SK-N-SH (cell line): ENCODE data around the gene DNM2. TPM values are rescaled to one million over a fixed set of nuclear protein-coding genes. Genes with fewer than 3 reads are reported as not detected.

Experiments
- CTCF ChIA-PET: fragments of 300-600, 350-600 bp; formaldehyde crosslinking; extraction: SDS; loops from one replicate; lab custom pipeline; 2021; lab: Yijun Ruan, JAX
- POLR2A ChIA-PET: fragments of 350-600 bp; sonication (Branson Sonifier 250); formaldehyde crosslinking; extraction: SDS; loops from one replicate; lab custom pipeline; 2020; ENCODE audit warnings: antibody characterized with exemption, inconsistent platforms; lab: Yijun Ruan, JAX
- DNase-seq: peaks from one replicate; pipeline ENCODE4 v3.0.0; 2012
- H2AFZ ChIP-seq: fragments of 200-600 bp; sonication (generic); 2 replicates; pipeline ENCODE4 v1.8.1; 2016; ENCODE audit warnings: antibody characterized with exemption, mild to moderate bottlenecking, low read depth
- H3F3A ChIP-seq: fragments of 200-600 bp; sonication (generic); replicated peaks from 2 replicates; pipeline ENCODE3; 2016; ENCODE audit warnings: antibody characterized with exemption, mild to moderate bottlenecking; ENCODE audit not compliant: insufficient read depth
- H3K27ac ChIP-seq, 2 experiments: fragments of 200-500 bp in 1 of 2; fragments of 200-600 bp in 1 of 2; sonication (Bioruptor generic) in 1 of 2; sonication (generic), shearing (Covaris generic) in 1 of 2; 2 replicates each; pipeline versions ENCODE4 v1.5.1 to v1.6.1; 2014 to 2016; ENCODE audit warnings: low read depth in 2 of 2, inconsistent platforms in 1 of 2, low read length in 1 of 2, mild to moderate bottlenecking in 1 of 2, mixed read lengths in 1 of 2
- H3K27me3 ChIP-seq: fragments of 200-600 bp; sonication (generic), shearing (Covaris generic); 2 replicates; pipeline ENCODE4 v1.6.1; 2016; ENCODE audit warnings: mixed run types; ENCODE audit not compliant: insufficient read depth
- H3K36me3 ChIP-seq, 2 experiments: fragments of 200-500 bp in 1 of 2; fragments of 200-600 bp in 1 of 2; sonication (Bioruptor generic) in 1 of 2; sonication (generic) in 1 of 2; replicated peaks in 1 of 2; 2 replicates each; pipeline versions ENCODE3 to v1.5.1; 2014 to 2016; ENCODE audit warnings: low read length in 1 of 2, mild to moderate bottlenecking in 1 of 2; ENCODE audit not compliant: insufficient read depth in 2 of 2, control insufficient read depth in 1 of 2
- H3K4me1 ChIP-seq, 2 experiments: fragments of 200-500 bp in 1 of 2; fragments of 200-600 bp in 1 of 2; sonication (Bioruptor generic) in 1 of 2; sonication (generic), shearing (Covaris generic) in 1 of 2; 2 replicates each; pipeline versions ENCODE4 v1.5.1 to v1.6.1; 2014 to 2016; ENCODE audit warnings: low read depth in 1 of 2, low read length in 1 of 2, mixed run types in 1 of 2; ENCODE audit not compliant: insufficient read depth in 2 of 2, control insufficient read depth in 1 of 2
- H3K4me2 ChIP-seq: fragments of 200-600 bp; sonication (generic), shearing (Covaris generic); 2 replicates; pipeline ENCODE4 v1.6.1; 2017; ENCODE audit warnings: mixed run types
- H3K4me3 ChIP-seq, 2 experiments: fragments of 200-500 bp in 1 of 2; fragments of 200-600 bp in 1 of 2; sonication (Bioruptor generic) in 1 of 2; sonication (generic), shearing (Covaris generic) in 1 of 2; 2 replicates each; pipeline versions ENCODE4 v1.5.1 to v1.8.1; 2014 to 2016; ENCODE audit warnings: low read depth in 2 of 2, inconsistent platforms in 1 of 2, low read length in 1 of 2, mild to moderate bottlenecking in 1 of 2, mixed read lengths in 1 of 2, moderate library complexity in 1 of 2
- H3K79me2 ChIP-seq: fragments of 200-600 bp; sonication (generic); 2 replicates; pipeline ENCODE4 v1.8.1; 2017; ENCODE audit warnings: mild to moderate bottlenecking; ENCODE audit not compliant: insufficient read depth
- H3K9ac ChIP-seq: fragments of 200-600 bp; sonication (generic); 2 replicates; pipeline ENCODE4 v1.6.1; 2017; ENCODE audit warnings: mixed run types
- H3K9me2 ChIP-seq: fragments of 200-600 bp; sonication (generic); 2 replicates; pipeline ENCODE4 v1.6.1; 2017; ENCODE audit warnings: mixed run types
- H3K9me3 ChIP-seq: fragments of 200-600 bp; sonication (generic); 2 replicates; pipeline ENCODE4 v1.6.1; 2017; ENCODE audit warnings: mixed run types, mild to moderate bottlenecking, moderate library complexity
- H4K20me1 ChIP-seq: fragments of 200-600 bp; sonication (generic); 2 replicates; pipeline ENCODE4 v1.6.1; 2017; ENCODE audit warnings: mild to moderate bottlenecking, mixed run types; ENCODE audit not compliant: insufficient read depth
- EP300 ChIP-seq, 2 experiments: IDR thresholded peaks; 2 replicates each; pipeline versions ENCODE4 v1.4.0 to v1.6.1; 2012; ENCODE audit warnings: borderline replicate concordance in 1 of 2, low read depth in 1 of 2, low read length in 1 of 2
- EZH2phosphoT487 ChIP-seq: fragments of 200-600 bp; sonication (generic); IDR thresholded peaks from 2 replicates; pipeline ENCODE4 v1.6.1; 2017; ENCODE audit warnings: low read depth, mixed run types, mild to moderate bottlenecking, antibody characterized with exemption, moderate library complexity, borderline replicate concordance
- FOXM1 ChIP-seq: IDR thresholded peaks from 2 replicates; pipeline ENCODE4 v1.4.0; 2012; ENCODE audit warnings: low read depth, mild to moderate bottlenecking
- GABPA ChIP-seq: IDR thresholded peaks from 2 replicates; pipeline ENCODE4 v1.4.0; 2012; ENCODE audit warnings: low read depth, mild to moderate bottlenecking
- GATA2 ChIP-seq: sonication (generic); formaldehyde crosslinking; IDR thresholded peaks from 2 replicates; pipeline ENCODE4 v1.5.0; 2020; ENCODE audit warnings: mild to moderate bottlenecking, missing genetic modification reagents
- JUND ChIP-seq: IDR thresholded peaks from 2 replicates; pipeline ENCODE4 v1.4.0; 2012
- MEF2A ChIP-seq: IDR thresholded peaks from 2 replicates; pipeline ENCODE4 v1.4.0; 2012; ENCODE audit warnings: low read depth, borderline replicate concordance
- MXI1 ChIP-seq: IDR thresholded peaks from 2 replicates; pipeline ENCODE4 v1.6.1; 2012; ENCODE audit warnings: mild to moderate bottlenecking, low read depth, low read length, improper control_type of control experiment
- NRF1 ChIP-seq: IDR thresholded peaks from 2 replicates; pipeline ENCODE4 v1.6.1; 2012; ENCODE audit warnings: low read depth, mild to moderate bottlenecking, low read length
- RCOR1 ChIP-seq: fragments of 150-350 bp; IDR thresholded peaks from 2 replicates; pipeline ENCODE4 v1.6.1; 2017; ENCODE audit warnings: antibody characterized with exemption, low read length
- RFX5 ChIP-seq: IDR thresholded peaks from 2 replicates; pipeline ENCODE4 v1.6.1; 2012; ENCODE audit warnings: mild to moderate bottlenecking, improper control_type of control experiment, low read length
- RXRA ChIP-seq: IDR thresholded peaks from 2 replicates; pipeline ENCODE4 v1.4.0; 2012; ENCODE audit warnings: low read depth, mild to moderate bottlenecking, borderline replicate concordance
- TCF12 ChIP-seq: IDR thresholded peaks from 2 replicates; pipeline ENCODE4 v1.4.0; 2012
- YY1 ChIP-seq: IDR thresholded peaks from 2 replicates; pipeline ENCODE4 v1.4.0; 2012; ENCODE audit warnings: low read depth, mild to moderate bottlenecking
- WGBS: methylation state at CpG from one replicate; pipeline ENCODE4 v1.1.6; 2017; ENCODE audit warnings: low lambda C conversion rate; 5-methylcytosine and 5-hydroxymethylcytosine counted together
- polyA plus RNA-seq, 3 experiments: library from polyadenylated mRNA; depleted of rRNA; stranded (reverse); fragments of >200 nt; gene quantifications; 2 replicates each; pipeline ENCODE4 v1.2.3, GENCODE V29; 2012
- TF ChIP-seq, protein P1 (sequence below): IDR thresholded peaks from 2 replicates; pipeline ENCODE4 v1.4.0; 2012; ENCODE audit warnings: low read depth
- TF ChIP-seq, protein P2 (sequence below): IDR thresholded peaks from 2 replicates; pipeline ENCODE4; 2012
- TF ChIP-seq, protein P3 (sequence below): IDR thresholded peaks from 2 replicates; pipeline ENCODE4 v1.4.0; 2012; ENCODE audit warnings: low read depth, borderline replicate concordance

Gene DNM2
- polyA plus RNA-seq, 1 of the 3 experiments (the other 2 are of a cell fraction): 52.5 TPM

DNA sequence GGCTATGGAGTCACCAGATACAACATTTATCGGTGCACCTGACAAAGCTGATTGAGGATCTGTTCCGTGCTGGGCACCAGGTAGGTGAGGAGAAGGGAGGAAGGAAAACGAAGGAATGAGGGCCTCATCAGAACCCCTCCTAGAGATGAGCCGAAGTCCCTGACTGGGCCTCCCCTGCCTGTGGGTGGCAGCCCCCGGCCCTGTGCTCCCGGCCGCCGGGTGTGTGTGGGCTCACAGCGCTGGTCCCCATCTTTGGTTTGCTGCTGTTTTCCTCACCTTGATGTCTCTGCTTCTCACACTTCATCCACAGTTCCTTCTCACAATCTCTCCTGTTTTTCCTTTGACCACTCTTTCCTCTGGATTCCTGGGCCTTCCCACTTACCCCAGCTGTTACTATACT is 85.4 kb downstream of the DNM2 start:
- TF ChIP-seq YY1 (no peak), MXI1 (no peak), GABPA (no peak), FOXM1 (no peak), RXRA (no peak), TCF12 (no peak), EP300 (IDR thresholded peaks at IDR 0.05; ENCODE audit: borderline replicate concordance in 1 of 2, low read depth in 1 of 2, low read length in 1 of 2) (no peak), RFX5 (no peak), NRF1 (no peak), GATA2 (CRISPR knock-in tag) (no peak), JUND (no peak)
- TF ChIP-seq, protein P1, sequence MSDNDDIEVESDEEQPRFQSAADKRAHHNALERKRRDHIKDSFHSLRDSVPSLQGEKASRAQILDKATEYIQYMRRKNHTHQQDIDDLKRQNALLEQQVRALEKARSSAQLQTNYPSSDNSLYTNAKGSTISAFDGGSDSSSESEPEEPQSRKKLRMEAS: no peak
- TF ChIP-seq, protein P2, sequence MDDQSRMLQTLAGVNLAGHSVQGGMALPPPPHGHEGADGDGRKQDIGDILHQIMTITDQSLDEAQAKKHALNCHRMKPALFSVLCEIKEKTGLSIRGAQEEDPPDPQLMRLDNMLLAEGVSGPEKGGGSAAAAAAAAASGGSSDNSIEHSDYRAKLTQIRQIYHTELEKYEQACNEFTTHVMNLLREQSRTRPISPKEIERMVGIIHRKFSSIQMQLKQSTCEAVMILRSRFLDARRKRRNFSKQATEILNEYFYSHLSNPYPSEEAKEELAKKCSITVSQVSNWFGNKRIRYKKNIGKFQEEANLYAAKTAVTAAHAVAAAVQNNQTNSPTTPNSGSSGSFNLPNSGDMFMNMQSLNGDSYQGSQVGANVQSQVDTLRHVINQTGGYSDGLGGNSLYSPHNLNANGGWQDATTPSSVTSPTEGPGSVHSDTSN: no peak
- TF ChIP-seq, protein P3, sequence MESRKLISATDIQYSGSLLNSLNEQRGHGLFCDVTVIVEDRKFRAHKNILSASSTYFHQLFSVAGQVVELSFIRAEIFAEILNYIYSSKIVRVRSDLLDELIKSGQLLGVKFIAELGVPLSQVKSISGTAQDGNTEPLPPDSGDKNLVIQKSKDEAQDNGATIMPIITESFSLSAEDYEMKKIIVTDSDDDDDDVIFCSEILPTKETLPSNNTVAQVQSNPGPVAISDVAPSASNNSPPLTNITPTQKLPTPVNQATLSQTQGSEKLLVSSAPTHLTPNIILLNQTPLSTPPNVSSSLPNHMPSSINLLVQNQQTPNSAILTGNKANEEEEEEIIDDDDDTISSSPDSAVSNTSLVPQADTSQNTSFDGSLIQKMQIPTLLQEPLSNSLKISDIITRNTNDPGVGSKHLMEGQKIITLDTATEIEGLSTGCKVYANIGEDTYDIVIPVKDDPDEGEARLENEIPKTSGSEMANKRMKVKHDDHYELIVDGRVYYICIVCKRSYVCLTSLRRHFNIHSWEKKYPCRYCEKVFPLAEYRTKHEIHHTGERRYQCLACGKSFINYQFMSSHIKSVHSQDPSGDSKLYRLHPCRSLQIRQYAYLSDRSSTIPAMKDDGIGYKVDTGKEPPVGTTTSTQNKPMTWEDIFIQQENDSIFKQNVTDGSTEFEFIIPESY: no peak
- ChIA-PET CTCF (interaction anchor here (0.8 to 1.1 kb wide), 2 partner anchors 33 to 366 kb away, joined by 3 read pairs; partner anchors contain the start of gene TMED1), POLR2A (no interaction called here)
- H3K4me1 ChIP-seq: no peaks in the 10 kb centered on the region
- no peak overlapping the region for H3K27ac ChIP-seq
- H4K20me1 ChIP-seq: no peaks in the 10 kb centered on the region
- no peaks in the 10 kb centered on the region for H3K9me3 ChIP-seq
- no peak overlapping the region for H3K4me2 ChIP-seq
- H3K9ac ChIP-seq: no peak overlapping the region
- no peaks in the 10 kb centered on the region for H3K79me2 ChIP-seq
- H3K4me3 ChIP-seq: no peak overlapping the region
- H3F3A ChIP-seq: peaks cover 5% of the 10 kb centered on the region
- no peaks in the 10 kb centered on the region for H3K9me2 ChIP-seq
- H3K36me3 ChIP-seq: peaks cover 13 to 29% of the 10 kb centered on the region in 2 experiments
- 95% methylated on average over 8 of the region's 9 CpGs for WGBS
- no peaks in the 10 kb centered on the region for H3K27me3 ChIP-seq
- H2AFZ ChIP-seq: no peak overlapping the region
- no peak for DNase-seq

DNA sequence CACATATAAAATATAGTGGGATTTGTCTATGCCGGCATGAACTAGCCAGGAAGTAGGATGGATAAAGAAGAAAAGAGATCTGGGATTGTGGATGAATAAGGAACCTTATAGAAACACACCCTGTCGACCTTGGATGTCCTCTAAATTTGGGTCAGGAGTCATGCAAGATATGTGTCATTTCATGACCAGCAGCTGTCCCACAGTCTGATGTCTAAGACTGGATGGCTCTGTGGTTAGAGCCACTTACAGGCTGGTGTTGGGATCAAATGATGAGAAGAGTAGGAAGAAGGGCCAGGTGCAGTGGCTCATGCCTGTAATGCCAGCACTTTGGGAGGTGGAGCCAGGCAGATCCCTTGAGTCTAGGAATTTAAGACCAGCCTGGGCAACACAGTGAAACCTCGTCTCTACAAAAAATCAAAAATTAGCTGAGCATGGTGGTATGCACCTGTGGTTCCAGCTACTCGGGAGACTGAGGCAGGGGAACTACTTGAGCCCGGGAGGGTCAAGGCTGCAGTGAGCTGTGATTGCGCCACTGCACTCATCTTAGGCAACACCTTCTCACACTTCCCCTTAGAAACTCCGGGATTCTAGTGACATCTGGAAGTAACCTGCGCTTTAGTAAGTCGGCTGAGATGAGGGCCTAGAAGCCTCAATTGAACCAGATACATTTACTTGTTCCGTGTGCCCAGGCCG is 87.3 kb downstream of the DNM2 start:
- Histone ChIP-seq H3K4me3 (no peak overlapping the region), H4K20me1 (no peaks in the 10 kb centered on the region), H3K9me2 (no peaks in the 10 kb centered on the region), H3K9ac (no peak overlapping the region), H3K9me3 (no peaks in the 10 kb centered on the region), H3K27me3 (no peaks in the 10 kb centered on the region), H3K79me2 (no peaks in the 10 kb centered on the region), H3K27ac (no peak overlapping the region), H3K4me1 (peaks cover 0 to 3% of the 10 kb centered on the region in 2 experiments; a peak in 1 of 4 replicates), H3F3A (peaks cover 7% of the 10 kb centered on the region), H3K36me3 (peaks cover 19 to 39% of the 10 kb centered on the region in 2 experiments), H2AFZ (no peak overlapping the region), H3K4me2 (no peak overlapping the region)
- POLR2A ChIA-PET: no interaction called here
- DNase-seq: no peak
- TF ChIP-seq MEF2A: no peak
- no peak for TF ChIP-seq GATA2 (CRISPR knock-in tag)
- no peak for TF ChIP-seq EZH2phosphoT487
- no peak for TF ChIP-seq RCOR1
- 89% methylated on average over 10 of the region's 11 CpGs for WGBS
- CTCF ChIA-PET: no interaction called here
